SKM-1 (cell line): ENCODE results near the gene TEPSIN.

ENCODE experiments used
- DNase-seq: peaks from one replicate; lab custom pipeline; 2025; ENCODE audit not compliant: unreplicated experiment; lab: John Stamatoyannopoulos, UW

The TEPSIN gene

DNA sequence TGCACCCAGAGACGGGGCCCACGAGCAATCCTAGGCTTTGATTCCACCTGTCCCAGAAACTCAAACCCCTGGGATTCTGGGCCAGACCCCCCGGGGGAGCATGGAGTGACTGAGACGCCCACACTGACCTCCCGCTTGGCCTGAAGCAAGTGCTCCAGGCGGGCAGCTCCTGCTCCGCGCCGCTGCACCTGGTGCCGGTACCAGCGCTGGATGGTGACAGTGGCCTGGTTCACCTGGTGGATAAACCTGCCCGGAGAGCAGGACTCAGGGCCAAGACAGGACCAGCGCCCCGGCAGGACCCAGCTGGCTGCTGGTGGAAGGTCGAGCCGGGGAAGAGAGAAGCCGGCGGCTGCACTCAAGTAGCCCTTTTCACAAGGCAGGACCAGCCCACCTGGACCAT, 38.7 kb downstream of the TEPSIN start:
- DNase-seq = no peak

DNA sequence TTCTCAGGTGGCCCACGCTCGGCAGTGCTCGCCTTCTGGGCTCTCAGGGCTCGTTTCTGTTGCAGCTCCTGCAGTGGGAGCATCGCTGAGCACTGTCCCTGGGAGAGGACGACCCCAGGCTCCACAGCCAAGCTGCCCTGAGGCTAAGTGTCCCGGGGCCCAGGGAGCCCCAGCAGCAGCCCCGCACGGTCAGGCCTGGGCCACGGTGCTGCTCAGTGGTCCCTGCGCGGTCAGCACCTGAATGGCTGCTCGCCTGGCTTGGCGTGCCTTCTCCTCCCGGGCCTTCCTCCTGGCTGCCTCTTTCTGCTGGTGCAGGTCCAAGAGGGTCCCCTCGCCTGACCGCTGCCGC, 39.4 kb downstream of the TEPSIN start:
- DNase-seq = no peak

DNA sequence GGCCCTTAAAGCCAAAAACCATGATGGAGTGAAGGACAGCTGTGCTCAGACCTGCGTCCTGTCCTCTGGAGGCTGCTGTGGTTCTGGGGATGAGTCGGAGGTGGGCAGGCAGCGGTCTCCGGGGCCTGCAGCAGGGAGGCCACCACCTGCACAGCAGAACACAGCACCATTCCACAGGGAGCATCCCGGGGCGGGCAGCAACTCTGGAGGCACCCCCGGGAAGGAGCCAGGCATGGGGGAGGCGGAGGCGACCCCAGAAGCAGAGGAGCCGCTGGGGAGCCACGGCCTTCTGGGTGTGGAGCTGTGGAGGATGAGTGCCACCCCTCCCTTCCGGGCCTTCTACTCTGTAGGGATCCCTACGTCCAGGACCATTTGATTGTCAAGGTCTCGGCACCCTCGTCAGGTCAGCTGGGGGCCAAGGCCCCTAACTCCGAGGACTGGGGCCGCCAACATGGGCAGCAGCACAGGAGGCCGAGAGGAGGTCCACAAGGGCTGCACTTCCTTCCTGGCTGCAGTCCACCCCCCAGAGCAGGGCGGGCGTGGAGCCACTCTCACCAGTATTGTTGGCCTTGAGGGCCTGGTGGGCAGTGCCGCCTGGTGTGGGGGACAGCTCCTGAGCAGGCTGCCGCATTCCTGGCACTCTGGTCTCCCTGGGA, 39.9 kb downstream of the TEPSIN start:
- no peak for DNase-seq

DNA sequence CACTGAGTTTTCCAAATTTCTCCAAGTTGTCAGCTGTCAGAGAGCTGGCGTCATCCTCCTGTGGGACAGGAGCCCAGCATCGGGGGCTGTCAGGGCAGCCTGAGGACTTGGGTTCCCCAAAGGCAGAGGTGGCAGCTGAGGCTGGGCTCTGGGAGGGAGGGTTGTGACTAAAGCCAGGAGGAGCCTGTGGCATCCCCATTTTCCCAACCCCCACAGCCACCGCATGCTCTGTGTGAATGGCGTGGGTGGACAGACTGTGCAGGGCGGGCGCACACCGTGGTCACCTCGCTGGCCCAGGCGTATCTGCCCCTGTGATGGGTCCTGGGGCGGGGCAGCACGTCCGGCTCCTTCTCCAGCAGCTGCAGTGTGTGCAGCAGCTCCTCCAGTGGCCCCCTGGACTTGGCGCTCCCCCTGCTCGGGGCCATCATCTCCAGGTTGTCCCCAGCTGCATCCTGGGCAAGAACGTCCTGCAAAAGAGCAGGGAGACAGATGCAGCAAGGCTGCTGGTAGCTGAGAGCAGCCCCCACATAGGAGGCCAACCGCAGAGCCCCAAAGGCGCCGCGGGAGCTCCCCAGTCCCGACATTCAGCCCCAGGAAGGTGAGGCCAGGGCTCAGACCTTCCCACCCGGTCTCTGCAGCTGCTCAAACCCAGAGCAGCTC, 40.9 kb downstream of the TEPSIN start:
- DNase-seq = no peak

DNA sequence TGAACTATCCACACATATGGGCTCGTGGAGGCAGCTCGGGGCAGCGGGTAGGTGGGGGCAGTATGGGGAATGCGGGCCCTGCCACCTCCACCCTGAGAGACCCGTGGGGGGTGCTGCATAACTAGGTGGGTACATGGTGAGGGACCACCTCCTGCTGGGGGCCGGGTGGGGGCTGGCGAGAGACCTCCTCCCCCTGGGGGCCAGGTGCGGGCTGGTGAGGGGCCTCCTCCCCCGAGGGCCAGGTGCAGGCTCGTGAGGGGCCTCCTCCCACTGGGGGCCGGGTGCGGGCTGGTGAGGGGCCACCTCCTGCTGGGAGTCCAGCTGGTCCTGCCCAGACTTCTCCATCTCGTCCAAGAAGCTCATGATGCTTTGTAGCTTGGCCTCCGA, 41.5 kb downstream of the TEPSIN start:
- no peak for DNase-seq

DNA sequence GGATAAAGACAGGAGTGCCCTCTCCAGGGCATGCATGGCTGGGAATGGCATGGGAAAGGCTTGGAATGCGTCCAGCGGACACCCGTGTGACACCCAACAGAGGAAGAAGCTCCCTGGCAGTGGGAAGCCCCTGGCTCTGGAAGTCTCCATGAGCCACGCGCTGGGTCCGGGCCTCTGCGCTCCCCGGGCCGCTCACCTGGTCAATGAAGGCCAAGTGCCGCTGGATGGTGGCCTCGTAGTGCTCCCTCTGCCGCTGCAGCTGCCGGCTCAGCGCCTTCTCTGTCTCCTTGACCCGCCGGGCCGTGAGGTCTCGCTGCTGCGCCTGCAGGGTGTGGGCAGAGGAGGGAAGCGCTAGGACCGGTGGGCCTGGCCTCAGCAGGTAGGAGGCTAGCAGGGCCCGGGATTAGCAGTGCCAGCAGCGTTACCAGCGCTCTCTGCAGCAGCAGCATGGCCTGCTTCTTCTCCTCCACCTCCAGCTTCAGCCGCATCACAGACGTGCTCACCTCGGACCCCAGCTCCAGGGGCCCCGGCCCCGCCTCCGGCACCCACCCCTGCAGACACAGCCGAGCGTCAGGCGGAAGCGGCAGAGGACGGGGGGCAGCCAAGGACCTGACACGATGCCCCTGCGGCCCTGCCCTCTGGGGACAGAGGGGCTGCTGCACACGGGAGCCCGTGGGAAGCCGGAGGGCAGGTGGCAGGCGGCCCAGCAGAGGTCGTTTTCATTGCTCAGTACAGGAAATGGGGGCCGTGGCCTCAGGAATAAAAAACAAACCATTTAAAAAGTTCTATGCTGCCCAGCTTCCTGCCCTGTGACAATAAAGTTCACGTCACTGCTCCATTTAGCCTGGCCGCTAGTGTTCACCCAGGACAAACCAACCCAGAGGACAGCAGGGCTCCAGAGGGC, 42.1 kb downstream of the TEPSIN start:
- no peak for DNase-seq

DNA sequence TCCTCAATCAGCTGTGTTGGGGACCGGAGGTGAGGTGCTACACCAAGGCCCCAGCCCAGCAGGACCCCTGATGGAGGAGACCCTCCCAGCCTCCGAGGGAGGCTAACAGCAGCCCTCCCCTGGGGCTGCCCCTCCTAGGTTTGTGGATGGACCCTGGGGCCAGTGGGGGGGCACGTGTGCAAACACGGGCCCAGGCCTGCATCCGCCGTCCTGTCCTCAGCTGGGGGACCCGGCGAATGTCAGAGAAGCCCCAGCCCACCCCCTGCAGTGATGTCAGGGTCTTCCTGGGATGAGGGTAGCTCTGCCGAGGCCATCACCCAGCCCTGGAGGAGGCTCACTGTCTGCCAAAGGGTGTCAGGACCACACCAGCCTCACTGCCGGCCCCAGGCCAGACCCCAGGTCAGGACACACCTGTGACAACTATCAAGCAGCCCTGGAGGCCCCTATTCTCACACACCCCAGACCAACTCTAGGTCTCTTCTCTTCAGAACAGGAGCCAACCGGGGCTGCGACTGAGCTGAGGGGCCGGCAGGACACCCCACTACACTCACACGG, 42.8 kb downstream of the TEPSIN start:
- DNase-seq = no peak

DNA sequence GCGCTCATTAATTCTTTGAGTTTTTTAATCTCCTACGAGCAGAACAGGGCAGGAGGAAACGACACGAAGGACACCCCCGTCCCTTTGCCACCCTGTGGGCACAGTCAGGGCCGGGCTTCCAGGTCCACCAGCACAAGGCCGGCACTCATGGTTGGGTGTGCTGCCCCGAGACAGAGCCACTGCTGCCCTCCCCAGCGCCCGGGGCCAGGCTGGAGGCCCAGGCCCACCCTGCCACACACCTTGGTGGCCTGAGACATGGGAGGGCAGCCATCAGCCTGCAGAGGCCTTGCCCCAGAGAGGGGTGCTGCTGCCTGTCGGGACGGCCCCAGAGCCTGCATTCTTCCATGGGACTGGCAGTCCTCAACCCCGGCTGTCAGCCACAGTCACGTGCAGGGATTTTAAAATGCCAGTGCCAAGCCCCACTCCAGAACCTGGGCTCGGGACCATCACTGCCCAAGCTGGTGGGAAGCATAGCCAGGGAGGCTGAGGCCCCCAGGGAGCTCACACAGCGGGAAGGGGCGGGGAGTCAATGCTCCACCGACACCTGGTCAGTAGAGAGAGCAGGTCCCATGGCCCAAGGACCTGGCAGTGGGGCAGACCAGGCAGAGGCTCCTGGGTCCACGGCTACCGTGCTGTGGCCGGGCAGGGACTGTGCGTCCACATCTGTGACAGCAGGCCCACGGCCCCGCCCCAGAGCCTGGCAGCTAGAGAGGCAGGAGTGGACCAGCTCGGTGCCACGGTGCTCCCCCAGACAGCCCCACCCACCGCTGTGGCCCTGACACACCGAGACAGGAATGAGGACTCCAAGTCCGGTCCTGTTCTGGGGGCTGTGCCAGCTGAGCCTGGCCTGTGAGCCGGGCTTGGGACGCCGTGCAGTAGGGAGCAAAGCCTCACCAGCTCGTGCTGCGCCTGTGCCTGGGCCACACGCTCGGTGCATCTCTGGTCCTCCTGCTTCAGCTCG, 43.6 kb downstream of the TEPSIN start:
- no peak for DNase-seq

DNA sequence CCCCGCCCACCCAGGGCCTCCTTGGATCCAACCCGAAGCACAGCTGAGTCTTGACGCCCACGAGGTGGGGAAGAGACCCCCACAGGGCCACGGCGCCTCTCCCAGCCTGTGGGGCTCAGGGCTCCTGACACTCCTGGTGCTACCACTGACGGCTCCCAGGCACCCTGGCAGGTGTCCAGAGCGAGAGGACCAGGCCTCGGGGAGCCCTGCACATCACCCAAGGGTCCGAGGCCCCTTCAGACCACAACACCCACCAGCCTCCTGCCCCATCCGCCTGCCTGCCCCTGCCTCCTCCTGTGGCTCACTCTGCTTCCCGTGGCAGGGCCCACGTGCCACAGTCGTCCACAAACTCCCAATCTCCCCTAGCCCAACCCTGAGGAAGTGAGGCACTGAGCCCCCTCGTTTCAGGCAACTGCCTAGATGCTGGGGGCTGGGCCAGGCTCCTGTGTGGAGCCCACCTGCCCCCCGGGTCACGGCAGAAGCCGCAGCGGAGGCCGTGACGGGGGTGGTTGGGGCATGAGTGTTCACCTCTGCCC, 44.6 kb downstream of the TEPSIN start:
- no peak for DNase-seq

DNA sequence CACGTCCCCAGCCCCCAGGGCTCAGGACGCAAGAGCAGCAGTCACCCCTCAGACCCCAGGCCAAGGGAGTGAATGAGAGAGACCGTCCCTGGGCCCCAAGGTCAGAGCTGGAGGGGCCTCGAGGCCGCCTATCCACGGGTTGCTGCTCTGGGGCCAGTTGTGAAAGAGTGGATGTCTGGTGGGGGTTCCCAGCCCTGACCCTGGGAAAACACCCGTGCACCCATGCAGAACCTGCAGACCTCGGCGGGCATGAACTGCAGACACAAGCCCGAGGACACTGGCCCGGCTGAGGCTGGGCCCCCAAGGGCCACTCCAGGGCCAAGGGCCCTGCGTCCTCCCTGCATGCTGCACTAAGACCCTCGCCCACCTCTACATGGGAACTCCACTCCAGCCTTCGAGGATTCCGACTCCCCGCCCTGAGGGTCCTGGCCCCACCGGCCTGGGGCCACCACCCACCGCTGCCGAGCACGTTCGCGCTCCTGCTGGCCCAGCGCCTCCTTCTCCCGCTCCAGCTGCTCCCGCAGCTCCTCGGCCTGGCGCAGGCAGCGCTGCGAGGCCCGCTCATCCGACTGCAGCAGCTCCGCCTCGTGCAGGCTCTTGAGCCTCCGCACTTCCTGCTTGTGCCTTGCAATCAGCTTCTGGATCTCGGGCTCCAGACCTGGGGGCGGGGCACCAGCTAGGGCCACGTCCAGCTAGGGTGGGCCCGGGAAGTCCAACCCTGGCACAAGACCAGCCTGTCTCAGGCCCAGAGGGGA, 45.2 kb downstream of the TEPSIN start:
- no peak for DNase-seq

DNA sequence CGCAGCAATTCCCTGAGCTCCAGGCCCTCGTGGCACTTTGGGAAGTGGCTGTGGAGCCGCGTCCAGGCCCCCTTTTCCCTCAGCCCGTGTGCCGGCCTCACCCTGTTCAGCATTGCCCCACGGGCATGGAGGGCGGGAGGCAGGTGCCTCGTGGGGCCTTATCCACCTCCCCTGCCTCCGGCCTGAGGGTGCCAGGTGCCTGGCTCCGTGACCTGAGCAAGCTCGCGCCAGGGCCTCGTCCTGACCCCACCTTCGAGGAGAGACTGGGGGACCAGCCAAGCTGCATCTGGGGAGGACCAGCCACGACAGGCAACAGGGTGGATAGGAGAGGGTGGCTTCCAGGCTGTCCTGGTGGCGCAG, 45.8 kb downstream of the TEPSIN start:
- DNase-seq = no peak

DNA sequence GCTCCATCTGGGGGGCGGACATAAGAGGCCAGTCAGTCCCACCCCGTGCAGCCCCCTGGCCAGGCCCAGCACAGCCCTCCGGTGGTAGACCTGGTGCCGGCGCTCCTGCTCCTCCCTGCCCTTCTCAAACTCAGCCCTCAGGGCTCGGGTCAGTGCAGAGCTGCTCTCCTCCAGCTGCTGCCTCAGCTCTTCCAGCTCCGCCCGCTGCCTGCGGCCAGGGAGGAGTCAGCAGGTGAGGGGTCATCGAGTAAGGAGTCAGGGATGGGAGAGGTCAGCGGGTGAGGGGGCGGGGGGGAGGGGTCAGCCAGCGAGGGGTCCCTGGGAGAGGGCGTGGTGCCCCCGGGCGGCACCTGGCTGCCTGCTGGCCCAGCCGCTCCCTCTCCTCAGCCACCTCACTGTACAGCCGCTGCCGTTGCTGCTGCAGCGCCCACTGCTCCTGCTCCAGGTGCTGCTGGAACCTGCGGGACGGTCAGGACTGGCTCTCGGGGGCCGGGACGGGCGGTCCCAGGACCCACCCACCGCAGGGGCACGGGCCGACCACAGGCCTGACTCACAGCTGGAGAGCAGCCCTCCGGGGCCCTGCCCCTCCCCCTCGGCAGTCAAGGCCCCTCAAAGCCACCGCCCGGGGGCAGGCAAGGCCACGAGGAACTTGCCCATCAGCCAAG, 46.3 kb downstream of the TEPSIN start:
- DNase-seq = no peak

DNA sequence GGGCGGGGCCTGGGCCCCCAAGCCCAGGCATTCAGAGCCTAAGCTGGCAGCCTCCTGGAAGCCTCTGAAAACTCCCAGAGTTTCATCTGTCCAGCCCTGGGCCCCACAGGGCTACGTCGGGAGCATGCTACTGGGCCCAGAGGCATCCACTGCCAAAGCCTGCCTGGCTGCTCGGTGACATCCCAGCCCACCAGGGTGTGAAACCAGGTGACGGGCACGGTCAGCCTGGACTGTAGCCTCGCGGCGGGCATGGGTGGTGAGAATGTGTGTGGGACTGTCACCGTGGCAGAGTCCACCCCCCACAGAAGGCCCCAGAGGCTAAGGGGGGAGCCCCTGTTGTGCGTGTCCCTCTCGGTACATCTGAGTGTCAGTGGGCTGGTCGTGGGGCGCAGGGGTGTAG, 47.2 kb downstream of the TEPSIN start:
- no peak for DNase-seq

DNA sequence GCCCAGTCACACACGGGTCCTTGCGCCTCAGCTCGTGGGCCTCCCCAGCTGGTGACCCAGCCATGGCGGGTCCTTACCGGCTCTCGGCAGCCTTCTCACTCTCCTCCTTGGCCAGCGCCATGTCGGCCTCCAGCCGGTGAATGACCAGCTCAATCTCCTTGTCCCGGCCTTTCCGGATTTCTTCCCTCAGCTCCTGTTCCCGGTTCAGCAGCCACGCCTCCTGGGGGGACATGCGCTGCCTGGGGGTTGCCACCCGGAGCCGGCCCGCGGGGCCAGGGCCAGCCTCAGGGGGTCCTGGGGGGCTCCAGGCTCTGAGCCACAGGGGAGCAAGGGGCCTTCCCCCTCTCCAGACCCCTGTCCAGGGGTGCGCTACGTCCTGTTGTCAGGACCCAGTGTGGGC, 47.7 kb downstream of the TEPSIN start:
- no peak for DNase-seq

DNA sequence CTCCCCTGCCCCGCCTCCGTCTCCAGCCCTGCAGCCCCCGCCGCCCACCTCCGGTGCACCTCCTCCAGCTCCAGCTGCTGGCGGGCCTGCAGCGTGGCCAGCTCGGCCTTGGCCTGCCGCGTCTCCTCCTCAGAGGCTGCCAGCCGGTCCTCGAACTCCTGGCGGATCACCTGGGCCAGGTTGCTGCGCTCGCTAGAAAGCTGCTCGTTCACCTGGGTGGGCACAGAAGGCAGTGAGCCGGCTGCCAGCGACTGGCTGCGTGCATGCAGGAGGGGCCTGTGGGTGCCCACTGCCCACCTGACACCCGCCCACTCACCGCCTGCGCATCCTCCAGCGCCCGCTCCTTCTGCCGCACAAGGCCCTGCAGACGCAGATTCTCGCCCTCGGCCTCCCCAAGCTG, 48.3 kb downstream of the TEPSIN start:
- no peak for DNase-seq

DNA sequence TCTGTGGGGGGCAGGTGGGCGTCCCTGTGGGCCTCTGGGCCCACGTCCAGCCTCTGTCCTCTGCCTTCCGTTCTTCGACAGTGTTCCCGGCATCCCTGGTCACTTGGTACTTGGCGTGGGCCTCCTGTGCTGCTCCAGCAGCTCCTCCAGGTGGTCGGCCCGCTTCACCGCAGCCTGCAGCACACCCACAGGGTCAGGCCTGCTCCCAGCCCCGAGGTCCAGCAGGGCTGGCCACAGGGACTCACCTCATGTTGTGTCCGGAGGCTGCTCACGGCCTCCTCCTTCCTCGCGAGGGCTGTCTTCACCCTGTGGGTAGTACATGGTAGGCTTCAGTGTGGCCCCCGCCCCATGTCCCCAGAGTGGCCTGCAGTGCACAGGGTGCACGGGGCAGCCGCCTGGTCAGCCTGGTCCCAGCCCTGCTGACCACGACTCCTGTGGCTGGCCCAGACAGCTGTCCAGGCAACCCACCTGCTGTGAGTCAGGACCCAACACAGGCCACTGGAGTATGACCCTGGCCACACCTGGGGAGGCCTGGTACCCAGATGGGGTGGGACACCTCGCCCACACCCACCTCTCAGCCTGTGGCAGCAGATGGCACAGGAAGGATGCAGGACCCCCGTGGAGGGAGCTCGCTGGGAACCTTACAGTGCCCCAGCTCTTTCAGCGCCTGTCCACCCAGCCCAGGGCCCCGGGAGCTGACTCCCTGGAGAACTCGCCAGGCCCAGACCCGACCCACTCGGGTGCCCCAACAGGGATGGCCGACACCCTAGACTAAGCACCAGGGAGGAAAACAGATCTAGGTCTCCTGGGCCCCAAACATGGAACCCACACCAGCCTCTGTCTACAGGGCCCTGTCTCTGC, 49.0 kb downstream of the TEPSIN start:
- no peak for DNase-seq

DNA sequence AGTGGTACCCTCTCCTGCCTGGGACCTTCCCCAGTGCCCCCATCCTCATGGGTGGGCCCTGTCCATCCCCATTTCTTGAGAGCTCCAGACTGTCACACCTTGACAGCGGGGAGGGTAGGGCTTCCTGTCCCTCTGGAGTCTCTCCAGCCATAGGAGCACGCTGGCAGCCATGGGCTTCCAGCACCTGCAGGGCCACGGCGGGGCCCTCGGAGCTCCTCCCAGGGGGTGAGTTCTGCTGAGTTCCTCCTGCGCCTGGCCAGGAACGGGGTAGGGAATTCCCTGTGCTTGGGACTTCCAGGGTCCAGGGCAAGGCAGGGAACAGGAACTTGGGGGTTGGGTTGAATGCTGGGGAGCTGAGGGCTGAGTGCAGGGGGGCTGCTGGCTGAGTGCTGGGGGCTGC, 49.8 kb downstream of the TEPSIN start:
- DNase-seq = no peak

DNA sequence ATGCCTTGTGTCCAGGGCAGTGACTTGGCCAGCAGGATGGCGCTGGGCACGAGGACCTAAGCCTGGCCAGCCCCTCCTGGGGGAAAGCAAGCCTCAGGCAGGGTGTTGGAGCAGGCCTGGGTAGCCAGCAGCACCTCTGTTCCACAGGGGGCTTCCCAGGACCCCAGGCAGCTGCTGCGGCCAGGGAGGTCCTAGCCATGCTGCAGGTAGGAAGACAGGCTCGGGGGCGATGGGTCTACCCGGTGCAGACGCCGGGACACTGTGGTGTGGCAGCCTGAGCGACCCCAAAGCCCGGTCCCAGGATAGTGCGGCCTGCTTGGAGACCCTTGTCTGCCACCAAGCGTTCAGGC, 50.4 kb downstream of the TEPSIN start:
- no peak for DNase-seq
